ENCODE results near the gene CELA1. TPM values are rescaled to one million over a fixed set of nuclear protein-coding genes. Genes with fewer than 3 reads are reported as not detected.
"Not testable (repeated sequence)": the region's sequence is repeated elsewhere in the genome, so short reads cannot be mapped to it uniquely, and the experiment has no call there.

The CELA1 gene
- polyA plus RNA-seq, 1 donor from 2014 or later: 0.58 TPM

DNA sequence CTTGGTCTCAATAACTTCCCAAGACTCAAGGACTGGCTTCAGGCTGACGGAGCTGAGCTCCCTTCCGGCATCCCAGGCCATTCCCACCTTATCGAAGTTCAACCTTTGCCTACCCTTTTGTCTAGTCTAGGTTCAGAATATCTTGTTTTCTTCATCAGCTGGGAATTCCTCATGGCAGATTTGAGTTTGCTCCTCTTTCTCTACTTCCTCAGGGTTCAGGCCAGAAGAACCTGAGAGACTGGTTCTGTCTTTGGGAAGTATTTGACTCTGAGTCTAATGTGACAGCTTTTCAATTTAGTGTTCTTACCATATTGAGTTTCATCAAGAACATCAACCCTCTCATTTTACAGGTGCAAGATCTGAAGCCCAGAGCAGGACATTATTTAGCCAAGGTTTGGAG, 24.6 kb downstream of the CELA1 start:
- peaks cover 17% of the 10 kb centered on the region for H3K36me3 Mint-ChIP-seq
- H3K4me1 Mint-ChIP-seq: peaks cover 61 to 63% (median 61%) of the 10 kb centered on the region in 3 donors
- H3K9me3 Mint-ChIP-seq: no peaks in the 10 kb centered on the region
- no peaks in the 10 kb centered on the region for H3K27me3 Mint-ChIP-seq
- H3K4me3 Mint-ChIP-seq: peak overlapping the region; percentile 85 to 95 (median 92)
- peak overlapping the region; percentile 46 to 93 (median 60) for H3K27ac Mint-ChIP-seq

DNA sequence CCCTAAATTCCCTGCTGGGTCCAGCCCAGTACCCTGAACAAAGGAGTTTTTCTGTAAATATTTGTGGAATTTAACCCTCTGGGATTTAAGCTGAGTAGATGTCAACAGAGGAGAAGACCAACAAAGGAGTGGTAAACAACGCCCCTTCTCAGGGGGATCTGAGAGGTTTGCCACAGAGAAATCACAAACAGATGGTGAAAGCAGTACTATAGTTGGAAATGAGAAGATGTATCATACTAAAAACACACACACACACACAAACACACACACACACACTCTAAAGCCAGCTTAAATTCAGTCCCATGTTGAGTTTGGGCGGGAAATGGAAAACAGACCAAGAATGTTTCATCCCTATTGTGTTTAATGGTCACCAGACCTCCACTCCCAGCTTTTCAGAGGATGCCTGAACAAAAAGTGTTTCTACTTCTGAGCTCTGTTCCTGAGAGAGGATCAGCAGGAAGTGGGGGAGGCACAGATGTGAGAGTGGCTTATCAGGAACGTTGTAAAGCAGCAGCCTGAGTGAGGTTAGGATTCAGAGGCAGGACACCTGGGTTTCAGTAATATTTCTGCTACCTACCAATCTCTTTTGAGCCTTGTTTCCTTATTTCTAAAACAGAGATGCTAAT, 25.7 kb downstream of the CELA1 start:
- peak overlapping the region in 2 of 3 donors; percentile 60 to 93 for H3K27ac Mint-ChIP-seq
- H3K27me3 Mint-ChIP-seq: no peaks in the 10 kb centered on the region
- peaks cover 18% of the 10 kb centered on the region for H3K36me3 Mint-ChIP-seq
- H3K4me3 Mint-ChIP-seq: peak overlapping the region; percentile 85 to 95 (median 92)
- peaks cover 58 to 60% (median 59%) of the 10 kb centered on the region in 3 donors for H3K4me1 Mint-ChIP-seq
- H3K9me3 Mint-ChIP-seq: no peaks in the 10 kb centered on the region

DNA sequence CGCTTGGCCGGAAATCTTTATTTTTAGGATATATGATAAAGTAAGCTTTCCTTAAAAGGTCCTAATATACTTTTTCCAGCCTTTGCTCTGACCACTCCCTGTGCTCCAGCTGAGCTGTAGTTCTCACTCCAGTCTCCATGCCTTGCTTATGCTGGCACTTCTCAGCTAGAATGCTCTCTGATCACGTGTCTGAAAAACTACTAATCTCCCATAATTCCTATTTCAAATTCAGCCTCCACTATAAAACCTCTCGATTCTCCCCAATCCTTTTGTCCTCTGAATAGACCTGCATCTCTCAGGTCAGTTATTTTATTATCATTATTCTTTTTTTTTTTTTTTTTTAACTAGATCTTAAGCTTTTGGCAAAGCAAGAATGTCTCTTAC, 26.2 kb downstream of the CELA1 start:
- Mint-ChIP-seq H3K27me3 (no peaks in the 10 kb centered on the region), H3K9me3 (no peaks in the 10 kb centered on the region), H3K4me1 (peaks cover 55 to 58% (median 56%) of the 10 kb centered on the region in 3 donors), H3K36me3 (peaks cover 19% of the 10 kb centered on the region), H3K27ac (peak overlapping the region; percentile 60 to 95 (median 93)), H3K4me3 (peak overlapping the region in 3 of 4 donors; percentile 85 to 94 (median 90))

DNA sequence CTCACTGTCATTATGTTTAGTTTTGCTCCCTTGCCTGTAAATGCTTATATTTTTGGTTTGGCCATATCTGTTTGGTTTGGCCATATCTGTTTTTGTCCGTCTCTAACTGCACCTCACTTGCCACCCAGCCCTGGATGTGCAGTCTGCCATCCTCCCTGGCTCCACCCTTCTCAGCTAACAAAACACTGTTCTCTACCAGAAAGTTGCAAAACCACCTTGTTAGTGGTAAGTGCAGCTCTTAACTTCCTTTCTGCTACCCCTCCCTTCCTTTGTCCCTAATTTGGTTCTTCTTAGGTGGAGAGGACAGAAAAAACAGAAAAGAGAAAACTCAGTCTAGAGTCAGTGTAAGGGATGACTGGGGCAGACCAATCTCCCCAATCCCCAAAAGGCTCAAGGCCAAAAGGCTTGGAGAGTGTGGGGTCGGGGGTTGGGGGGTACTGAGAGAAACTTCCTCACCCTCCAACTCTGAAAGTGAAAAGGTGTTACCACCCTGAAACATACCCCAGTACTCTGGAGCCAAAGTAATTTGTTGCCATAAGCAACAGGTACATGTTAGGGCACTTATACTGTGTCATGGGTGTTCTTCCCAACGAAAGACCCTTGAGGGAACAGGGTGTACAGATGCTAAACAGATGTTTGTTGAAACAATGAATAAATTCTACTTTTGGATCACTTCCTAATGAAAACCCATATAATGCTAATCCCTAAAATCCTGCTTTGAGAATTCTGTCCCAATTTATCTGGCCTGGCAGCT, 27.5 kb downstream of the CELA1 start:
- Mint-ChIP-seq H3K4me3 (peak overlapping the region; percentile 15 to 90 (median 64)), H3K27me3 (no peaks in the 10 kb centered on the region), H3K36me3 (peaks cover 17% of the 10 kb centered on the region), H3K9me3 (no peaks in the 10 kb centered on the region), H3K27ac (peak overlapping the region; percentile 6 to 95 (median 44)), H3K4me1 (peaks cover 45 to 52% (median 51%) of the 10 kb centered on the region in 3 donors)

DNA sequence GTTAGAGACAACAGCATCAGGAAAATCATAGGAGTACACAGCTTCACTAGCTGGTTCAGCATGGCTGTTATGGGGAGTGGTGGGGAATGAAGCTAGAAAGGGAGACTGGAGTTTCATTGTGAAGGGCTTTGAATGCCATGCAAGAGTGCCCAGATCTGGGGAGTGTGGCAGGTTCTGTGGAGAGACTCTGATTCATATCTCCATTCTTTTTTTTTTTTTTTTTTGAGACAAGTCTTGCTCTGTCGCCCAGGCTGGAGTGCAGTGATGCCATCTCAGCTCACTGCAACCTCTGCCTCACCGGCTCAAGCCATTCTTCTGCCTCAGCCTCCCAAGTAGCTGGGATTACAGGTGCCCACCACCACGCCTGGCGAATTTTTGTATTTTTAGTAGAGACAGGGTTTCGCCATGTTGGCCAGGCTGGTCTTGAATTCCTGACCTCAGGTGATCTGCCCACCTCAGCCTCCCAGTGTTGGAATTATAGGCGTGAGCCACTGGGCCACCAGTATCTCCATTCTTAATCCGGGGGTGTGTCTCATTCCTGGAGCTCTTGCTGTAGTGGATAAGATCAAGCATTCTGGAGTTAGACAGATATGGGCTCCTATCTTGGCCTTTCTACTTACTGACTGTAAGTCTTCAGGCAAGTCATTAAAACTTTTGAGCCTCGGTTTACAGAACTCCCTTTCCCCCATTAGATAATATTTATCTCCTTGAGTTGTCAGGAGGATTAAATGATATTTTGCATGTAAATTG, 28.2 kb downstream of the CELA1 start:
- H3K4me3 Mint-ChIP-seq: peak overlapping the region; percentile 37 to 90 (median 79)
- H3K36me3 Mint-ChIP-seq: peaks cover 17% of the 10 kb centered on the region
- H3K27me3 Mint-ChIP-seq, H3K9me3 Mint-ChIP-seq: not testable (repeated sequence)
- H3K4me1 Mint-ChIP-seq: peaks cover 45 to 51% (median 51%) of the 10 kb centered on the region in 3 donors
- peak overlapping the region; percentile 6 to 95 (median 44) for H3K27ac Mint-ChIP-seq

GRCh38 chr12:51311389-51311788, 35.1 kb downstream of the CELA1 start:
- Mint-ChIP-seq H3K9me3 (no peaks in the 10 kb centered on the region), H3K36me3 (peaks cover 18% of the 10 kb centered on the region), H3K27ac (no peak overlapping the region), H3K4me1 (peaks cover 23 to 35% (median 25%) of the 10 kb centered on the region in 3 donors), H3K4me3 (no peak overlapping the region), H3K27me3 (no peaks in the 10 kb centered on the region)

DNA sequence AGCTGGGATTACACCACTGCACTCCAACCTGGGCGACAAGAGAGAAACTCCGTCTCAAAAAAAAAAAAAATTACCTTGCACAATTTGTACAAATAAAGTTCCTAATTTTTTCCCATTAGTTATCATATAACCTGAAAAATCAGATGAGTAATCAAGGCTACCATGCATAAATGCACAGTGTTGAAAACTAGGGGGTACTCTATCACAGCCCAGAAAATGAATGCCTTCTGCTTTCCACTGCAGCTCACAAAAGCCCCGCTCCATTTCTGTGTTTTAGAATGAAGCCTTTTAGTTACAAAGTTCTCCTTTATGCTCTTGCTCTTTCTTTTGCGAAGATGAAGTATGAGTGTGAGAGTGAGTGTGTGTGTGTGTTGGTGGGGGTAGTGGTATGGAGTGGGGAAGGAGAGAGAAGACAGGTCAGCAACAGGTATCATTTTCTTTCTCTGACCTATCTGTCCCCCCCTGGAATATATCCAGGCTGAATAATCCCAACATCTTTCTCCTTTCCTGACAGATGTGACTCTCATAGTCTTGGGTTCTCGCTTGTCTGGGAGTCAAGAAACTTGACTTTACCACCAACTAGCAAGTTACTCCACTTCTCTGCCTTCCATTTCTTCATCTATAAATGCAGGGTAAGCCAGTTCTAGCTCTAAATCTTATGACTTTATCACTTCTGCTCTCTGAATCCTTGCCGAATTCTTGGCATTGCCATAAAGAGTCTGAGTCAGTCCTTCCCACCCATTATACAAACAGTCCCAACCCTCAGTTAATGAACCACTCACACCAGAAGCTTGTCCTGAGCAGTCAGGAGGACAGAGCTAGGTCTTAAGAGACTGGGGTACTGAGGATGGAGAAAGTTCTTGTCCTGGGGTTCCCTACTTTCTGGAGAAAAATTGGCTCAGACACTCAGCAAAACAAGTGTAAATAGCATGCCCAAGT, 38.6 kb downstream of the CELA1 start:
- no peaks in the 10 kb centered on the region for H3K27me3 Mint-ChIP-seq
- peaks cover 23 to 33% (median 25%) of the 10 kb centered on the region in 3 donors for H3K4me1 Mint-ChIP-seq
- no peak overlapping the region for H3K4me3 Mint-ChIP-seq
- H3K36me3 Mint-ChIP-seq: peaks cover 19% of the 10 kb centered on the region
- no peaks in the 10 kb centered on the region for H3K9me3 Mint-ChIP-seq
- H3K27ac Mint-ChIP-seq: peak overlapping the region in 2 of 3 donors; percentile 48 to 70

DNA sequence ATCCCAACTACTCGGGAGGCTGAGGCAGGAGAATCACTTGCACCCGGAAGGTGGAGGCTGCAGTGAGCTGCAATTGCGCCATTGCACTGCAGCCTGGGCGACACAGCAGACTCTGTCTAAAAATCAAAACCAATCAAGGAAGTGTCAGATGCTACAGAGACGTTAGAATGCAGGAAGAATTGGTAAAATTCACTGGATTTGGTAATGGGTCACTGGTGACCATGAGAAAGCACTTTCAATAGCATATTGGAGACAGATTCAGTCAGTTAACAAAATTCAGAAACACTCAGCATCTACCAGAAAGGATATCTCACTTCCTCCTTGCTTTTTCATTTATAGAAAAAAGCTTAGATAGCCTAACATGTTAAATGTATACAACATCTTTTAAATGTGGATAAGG, 40.0 kb downstream of the CELA1 start:
- H3K9me3 Mint-ChIP-seq: no peaks in the 10 kb centered on the region
- H3K4me3 Mint-ChIP-seq: no peak overlapping the region
- H3K27ac Mint-ChIP-seq: no peak overlapping the region
- H3K27me3 Mint-ChIP-seq: no peaks in the 10 kb centered on the region
- peaks cover 15% of the 10 kb centered on the region for H3K36me3 Mint-ChIP-seq
- H3K4me1 Mint-ChIP-seq: peaks cover 23 to 26% (median 25%) of the 10 kb centered on the region in 3 donors

DNA sequence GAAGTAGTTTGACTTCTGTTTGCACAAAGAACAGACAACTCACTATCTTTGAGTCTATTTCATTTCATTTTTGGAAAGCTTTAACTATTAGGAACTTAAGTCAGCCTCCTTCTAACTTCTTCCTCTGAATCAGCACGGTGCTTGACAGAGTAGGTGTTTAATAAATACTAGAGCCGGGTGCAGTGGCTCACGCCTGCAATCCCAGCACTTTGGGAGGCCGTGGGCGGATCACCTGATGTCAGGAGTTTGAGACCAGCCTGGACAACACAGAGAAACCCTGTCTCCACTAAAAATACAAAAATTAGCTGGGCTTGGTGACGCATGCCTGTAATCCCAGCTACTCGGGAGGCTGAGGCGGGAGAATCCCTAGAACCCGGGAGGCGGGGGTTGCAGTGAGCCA, 45.7 kb downstream of the CELA1 start:
- not testable (repeated sequence) for H3K27me3 Mint-ChIP-seq, H3K27ac Mint-ChIP-seq, H3K4me1 Mint-ChIP-seq, H3K9me3 Mint-ChIP-seq, H3K4me3 Mint-ChIP-seq
- peaks cover 14% of the 10 kb centered on the region for H3K36me3 Mint-ChIP-seq

GRCh38 chr12:51295651-51296050, 50.8 kb downstream of the CELA1 start:
- no peak overlapping the region for H3K27ac Mint-ChIP-seq
- H3K27me3 Mint-ChIP-seq: no peaks in the 10 kb centered on the region
- H3K4me1 Mint-ChIP-seq: peaks cover 10 to 14% (median 12%) of the 10 kb centered on the region in 3 donors
- H3K9me3 Mint-ChIP-seq: no peaks in the 10 kb centered on the region
- H3K36me3 Mint-ChIP-seq: peaks cover 11% of the 10 kb centered on the region
- no peak overlapping the region for H3K4me3 Mint-ChIP-seq

- H3K9me3 Mint-ChIP-seq, H3K27me3 Mint-ChIP-seq, H3K4me3 Mint-ChIP-seq: not testable (repeated sequence)
- peak overlapping the region in 1 of 3 donors; percentile 35 for H3K27ac Mint-ChIP-seq
- peaks cover 10 to 16% (median 12%) of the 10 kb centered on the region in 3 donors for H3K4me1 Mint-ChIP-seq
- H3K36me3 Mint-ChIP-seq: peaks cover 14% of the 10 kb centered on the region
Observed at GRCh38 chr12:51294097-51294496, 52.4 kb downstream of the CELA1 start.

DNA sequence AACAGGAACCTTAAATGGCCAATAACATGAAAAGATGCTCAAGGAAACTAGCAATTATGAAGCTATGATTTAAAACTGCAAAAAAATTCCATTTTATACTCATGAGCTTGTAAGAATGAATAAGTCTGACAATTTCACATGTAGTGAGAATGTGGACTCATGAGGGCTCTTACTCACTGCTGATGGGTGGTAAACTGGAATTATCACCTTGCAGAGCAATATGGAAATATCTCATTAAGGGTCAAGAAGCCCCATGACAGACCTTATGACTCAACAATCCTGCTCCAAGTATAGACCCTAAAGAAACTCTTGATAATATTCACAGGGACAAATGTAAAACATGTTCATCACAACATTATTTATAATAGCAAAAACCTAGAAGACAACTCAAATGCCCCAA, 52.8 kb downstream of the CELA1 start:
- H3K4me3 Mint-ChIP-seq: no peak overlapping the region
- peaks cover 12% of the 10 kb centered on the region for H3K36me3 Mint-ChIP-seq
- H3K27ac Mint-ChIP-seq: no peak overlapping the region
- no peaks in the 10 kb centered on the region for H3K9me3 Mint-ChIP-seq
- peaks cover 10 to 16% (median 12%) of the 10 kb centered on the region in 3 donors for H3K4me1 Mint-ChIP-seq
- no peaks in the 10 kb centered on the region for H3K27me3 Mint-ChIP-seq

GRCh38 chr12:51291603-51292513, 54.6 kb downstream of the CELA1 start:
- peaks cover 10 to 16% (median 12%) of the 10 kb centered on the region in 3 donors for H3K4me1 Mint-ChIP-seq
- H3K4me3 Mint-ChIP-seq: peak overlapping the region; percentile 3 to 91 (median 74)
- not testable (repeated sequence) for H3K9me3 Mint-ChIP-seq, H3K36me3 Mint-ChIP-seq, H3K27me3 Mint-ChIP-seq
- peak overlapping the region in 2 of 3 donors; percentile 82 to 91 for H3K27ac Mint-ChIP-seq

Measured in IgD-negative memory B cell (primary cell).